Measurements from ENCODE around the gene PLXNA1.

Gene PLXNA1

DNA sequence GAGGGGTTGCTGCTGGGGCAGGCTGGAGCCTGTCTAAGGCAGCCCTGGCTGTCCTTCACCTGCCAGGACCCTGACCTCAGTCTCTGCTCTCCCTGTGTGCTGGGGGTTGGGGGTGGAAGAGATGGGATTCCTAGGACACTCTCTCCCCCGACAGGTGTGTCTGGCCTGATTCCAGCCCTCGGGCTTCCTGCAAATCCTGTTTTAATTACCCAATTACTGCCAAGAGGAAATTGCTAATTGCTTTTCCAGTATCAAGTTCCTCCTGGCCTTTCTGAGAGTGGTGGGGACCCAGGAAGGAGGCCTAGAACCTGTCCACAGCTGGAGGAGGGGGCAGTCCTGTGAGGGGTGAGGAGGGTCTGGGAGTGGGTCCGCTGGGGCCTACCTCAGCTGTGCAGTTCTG, 15.8 kb downstream of the PLXNA1 start:
- DNase-seq (ENCODE audit: low read depth), result no peak
- TF ChIP-seq POLR2A (IDR thresholded peaks at IDR 0.05; ENCODE audit: extremely low read depth, insufficient read length), result no peak

DNA sequence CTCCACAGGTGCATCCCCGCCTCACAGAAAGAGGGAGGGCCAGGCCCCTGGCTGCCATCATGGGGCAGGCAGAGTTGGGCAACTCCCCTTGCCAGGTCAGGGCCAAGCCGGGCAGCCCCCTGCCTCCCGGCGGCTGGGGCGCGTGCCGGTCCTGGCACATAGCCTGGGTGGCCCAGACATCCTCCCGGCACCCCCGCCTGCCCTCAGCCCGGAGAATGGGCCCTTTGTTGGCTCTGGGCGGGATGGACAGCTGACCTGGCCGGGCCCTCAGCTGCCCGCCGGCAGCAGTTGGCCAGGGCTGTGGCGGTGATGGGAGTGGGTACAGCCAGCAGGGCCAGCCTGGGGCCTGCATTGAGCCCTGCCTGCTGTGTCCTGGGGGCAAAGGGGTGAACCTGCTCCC, 16.5 kb downstream of the PLXNA1 start:
- no peak overlapping the region for H3K4me3 ChIP-seq (ENCODE audit: low read depth, low read length)
- DNase-seq (ENCODE audit: low read depth), result no peak

More for the DNA sequence above, 15.8 kb downstream of the PLXNA1 start:
- no peak overlapping the region for H3K4me3 ChIP-seq (ENCODE audit: low read depth, low read length)

DNA sequence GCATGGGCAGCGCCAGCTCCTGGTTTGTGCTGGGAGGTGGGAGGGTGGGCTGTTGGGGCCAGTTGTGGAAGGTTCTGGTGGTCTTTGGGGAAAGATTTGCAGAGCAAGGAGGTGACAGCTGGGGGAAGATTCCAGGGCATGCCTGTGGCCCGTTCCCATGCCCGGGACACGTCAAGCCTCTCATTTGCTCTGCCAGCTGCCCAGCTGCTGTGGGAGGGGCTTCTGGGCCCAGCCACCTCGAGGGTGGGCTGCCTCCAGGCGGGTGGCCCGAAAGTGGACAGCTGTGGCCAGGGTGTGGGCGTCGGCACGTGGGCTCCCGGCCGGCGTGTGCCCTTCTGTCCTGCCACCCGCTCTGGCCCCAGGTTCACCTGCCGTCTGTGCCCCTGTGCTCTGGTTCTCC, 17.2 kb downstream of the PLXNA1 start:
- no peak for DNase-seq (ENCODE audit: low read depth)
- TF ChIP-seq MYC (IDR thresholded peaks at IDR 0.05; ENCODE audit: low read depth, low read length), result no peak
- TF ChIP-seq POLR2A (IDR thresholded peaks at IDR 0.05; ENCODE audit: extremely low read depth, insufficient read length), result no peak
- TF ChIP-seq, protein P1, sequence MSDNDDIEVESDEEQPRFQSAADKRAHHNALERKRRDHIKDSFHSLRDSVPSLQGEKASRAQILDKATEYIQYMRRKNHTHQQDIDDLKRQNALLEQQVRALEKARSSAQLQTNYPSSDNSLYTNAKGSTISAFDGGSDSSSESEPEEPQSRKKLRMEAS (IDR thresholded peaks at IDR 0.05; ENCODE audit: low read depth, low read length), result no peak
- TF ChIP-seq, protein P2, sequence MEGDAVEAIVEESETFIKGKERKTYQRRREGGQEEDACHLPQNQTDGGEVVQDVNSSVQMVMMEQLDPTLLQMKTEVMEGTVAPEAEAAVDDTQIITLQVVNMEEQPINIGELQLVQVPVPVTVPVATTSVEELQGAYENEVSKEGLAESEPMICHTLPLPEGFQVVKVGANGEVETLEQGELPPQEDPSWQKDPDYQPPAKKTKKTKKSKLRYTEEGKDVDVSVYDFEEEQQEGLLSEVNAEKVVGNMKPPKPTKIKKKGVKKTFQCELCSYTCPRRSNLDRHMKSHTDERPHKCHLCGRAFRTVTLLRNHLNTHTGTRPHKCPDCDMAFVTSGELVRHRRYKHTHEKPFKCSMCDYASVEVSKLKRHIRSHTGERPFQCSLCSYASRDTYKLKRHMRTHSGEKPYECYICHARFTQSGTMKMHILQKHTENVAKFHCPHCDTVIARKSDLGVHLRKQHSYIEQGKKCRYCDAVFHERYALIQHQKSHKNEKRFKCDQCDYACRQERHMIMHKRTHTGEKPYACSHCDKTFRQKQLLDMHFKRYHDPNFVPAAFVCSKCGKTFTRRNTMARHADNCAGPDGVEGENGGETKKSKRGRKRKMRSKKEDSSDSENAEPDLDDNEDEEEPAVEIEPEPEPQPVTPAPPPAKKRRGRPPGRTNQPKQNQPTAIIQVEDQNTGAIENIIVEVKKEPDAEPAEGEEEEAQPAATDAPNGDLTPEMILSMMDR (IDR thresholded peaks at IDR 0.05; ENCODE audit: low read depth, low read length), result no peak
- H3K4me3 ChIP-seq (ENCODE audit: low read depth, low read length), result no peak overlapping the region

More for the DNA sequence above, 16.5 kb downstream of the PLXNA1 start:
- TF ChIP-seq MYC (IDR thresholded peaks at IDR 0.05; ENCODE audit: low read depth, low read length) (no peak), POLR2A (IDR thresholded peaks at IDR 0.05; ENCODE audit: extremely low read depth, insufficient read length) (no peak)
- TF ChIP-seq, protein P2 (IDR thresholded peaks at IDR 0.05; ENCODE audit: low read depth, low read length), result no peak
- TF ChIP-seq, protein P1 (IDR thresholded peaks at IDR 0.05; ENCODE audit: low read depth, low read length), result no peak

DNA sequence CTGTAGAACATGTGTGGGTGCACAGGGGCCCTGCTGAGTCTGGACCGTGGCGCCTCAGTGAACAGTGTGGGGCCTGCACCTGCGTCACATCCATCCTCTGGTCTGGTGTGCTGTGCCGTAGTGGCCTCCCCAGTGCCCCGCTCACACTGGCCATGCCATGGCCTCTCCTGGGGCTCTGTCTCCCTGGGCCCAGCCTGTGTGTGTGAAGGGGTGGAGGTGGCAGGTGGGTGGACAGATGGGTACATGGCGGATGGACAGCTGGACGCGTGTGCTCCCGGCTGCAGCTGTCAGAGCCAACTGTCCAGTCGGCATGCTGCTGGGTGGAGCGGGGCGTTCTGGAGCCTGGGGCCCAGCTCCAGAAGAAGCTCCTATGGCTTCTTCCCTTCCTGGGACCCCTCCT, 17.8 kb downstream of the PLXNA1 start:
- TF ChIP-seq, protein P1 (IDR thresholded peaks at IDR 0.05; ENCODE audit: low read depth, low read length), result no peak
- TF ChIP-seq, protein P2 (IDR thresholded peaks at IDR 0.05; ENCODE audit: low read depth, low read length), result no peak
- no peak for TF ChIP-seq MYC (IDR thresholded peaks at IDR 0.05; ENCODE audit: low read depth, low read length)
- no peak for TF ChIP-seq POLR2A (IDR thresholded peaks at IDR 0.05; ENCODE audit: extremely low read depth, insufficient read length)
- no peak for DNase-seq (ENCODE audit: low read depth)
- H3K4me3 ChIP-seq (ENCODE audit: low read depth, low read length), result no peak overlapping the region

DNA sequence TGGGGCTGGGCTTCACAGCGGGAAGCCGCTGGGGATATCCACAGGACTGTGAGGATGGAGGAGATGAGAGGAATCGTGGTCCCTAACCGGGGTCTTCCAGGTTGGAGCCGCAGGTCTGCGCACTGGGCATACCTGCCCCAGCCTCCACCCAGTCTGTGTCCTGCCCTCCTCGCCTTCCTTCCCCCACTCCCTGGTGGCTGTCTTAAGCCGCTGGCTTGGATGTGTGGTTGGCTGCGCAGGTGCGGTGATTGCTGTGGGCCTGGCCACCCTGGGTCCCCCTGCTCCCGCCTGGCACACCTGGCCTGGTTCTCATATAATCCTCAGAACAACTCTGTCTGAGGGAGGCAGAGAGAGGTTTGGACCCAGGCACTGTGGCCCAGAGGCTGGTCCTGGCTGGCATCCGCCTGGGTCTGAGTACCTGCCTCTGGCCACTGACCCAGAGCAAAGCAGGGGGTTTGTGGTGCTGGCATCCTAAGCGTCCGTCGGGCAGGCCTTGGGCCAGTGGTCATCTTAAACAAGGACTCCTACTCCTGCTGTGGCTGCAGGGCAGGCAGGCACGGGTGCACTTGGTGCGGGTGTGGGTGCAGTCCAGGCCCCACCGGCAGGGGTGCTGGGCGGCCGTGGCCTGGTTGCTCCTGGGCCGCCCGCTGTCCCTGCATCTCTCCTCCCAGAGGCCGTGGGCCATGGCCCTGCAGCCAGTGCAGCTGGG, 18.7 kb downstream of the PLXNA1 start:
- H3K4me3 ChIP-seq (ENCODE audit: low read depth, low read length), result no peak overlapping the region
- TF ChIP-seq MYC (IDR thresholded peaks at IDR 0.05; ENCODE audit: low read depth, low read length) (no peak), POLR2A (IDR thresholded peaks at IDR 0.05; ENCODE audit: extremely low read depth, insufficient read length) (no peak)
- TF ChIP-seq, protein P2 (IDR thresholded peaks at IDR 0.05; ENCODE audit: low read depth, low read length), result no peak
- TF ChIP-seq, protein P1 (IDR thresholded peaks at IDR 0.05; ENCODE audit: low read depth, low read length), result no peak
- no peak for DNase-seq (ENCODE audit: low read depth)

DNA sequence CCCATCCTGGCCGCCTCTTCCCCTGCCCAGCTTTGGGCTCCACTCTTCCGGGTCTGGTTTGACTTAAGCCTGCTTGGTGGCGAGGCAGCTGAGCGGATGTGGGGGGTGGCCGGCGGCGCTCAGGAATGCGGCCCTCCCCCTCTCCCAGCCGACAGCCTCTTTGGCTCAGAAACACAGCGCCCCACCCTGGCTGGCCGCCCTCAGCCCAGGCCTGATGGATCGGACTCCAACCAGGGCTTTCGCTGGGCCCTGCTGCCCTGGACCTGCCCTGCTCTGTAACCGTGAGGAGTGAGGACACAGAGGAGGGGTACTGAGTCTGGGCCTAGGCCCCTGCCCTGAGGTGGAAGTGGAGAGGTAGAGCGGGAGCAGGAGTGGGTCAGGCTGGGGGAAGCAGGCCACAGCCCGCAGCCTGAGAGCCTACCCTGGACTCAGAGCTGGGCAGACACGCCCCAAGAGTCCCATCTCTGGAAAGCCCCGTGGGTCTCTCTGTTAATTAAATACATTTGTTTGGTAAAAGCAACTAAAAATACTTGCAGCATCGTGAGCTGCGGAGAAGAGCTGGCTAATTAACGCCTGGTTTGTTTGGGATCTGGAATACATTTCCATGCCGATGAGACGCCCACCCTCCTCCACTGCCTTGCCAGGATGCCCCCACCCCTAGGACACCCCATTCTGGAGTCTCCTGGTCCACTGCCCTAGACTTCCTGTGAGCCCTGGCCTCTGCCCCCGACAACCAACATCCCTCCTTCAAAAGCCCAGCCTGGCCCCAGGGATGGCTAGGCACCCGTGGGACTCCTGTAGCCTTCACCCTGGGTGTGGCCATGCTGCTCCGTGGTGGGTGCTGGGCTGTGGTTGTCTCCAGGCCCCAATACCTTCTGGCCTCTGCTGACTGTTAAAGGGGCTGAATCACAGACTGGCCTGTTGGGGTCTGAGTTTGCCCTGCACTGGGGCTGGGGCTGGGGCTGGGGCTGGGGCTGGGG, 19.6 kb downstream of the PLXNA1 start:
- DNase-seq (ENCODE audit: low read depth), result peak; percentile 43
- TF ChIP-seq, protein P2 (IDR thresholded peaks at IDR 0.05; ENCODE audit: low read depth, low read length), result no peak
- TF ChIP-seq, protein P1 (IDR thresholded peaks at IDR 0.05; ENCODE audit: low read depth, low read length), result no peak
- no peak for TF ChIP-seq POLR2A (IDR thresholded peaks at IDR 0.05; ENCODE audit: extremely low read depth, insufficient read length)
- TF ChIP-seq MYC (IDR thresholded peaks at IDR 0.05; ENCODE audit: low read depth, low read length), result no peak
- no peak overlapping the region for H3K4me3 ChIP-seq (ENCODE audit: low read depth, low read length)
